ENCODE data around the gene ZSCAN9.
A peak's percentile ranks its signal among the peaks of the same experiment; 100 is the strongest.

ZSCAN9 gene

GRCh38 chr6:28211840-28212509 is 13.1 kb upstream of the ZSCAN9 start:
- DNase-seq (ENCODE audit: low read depth, low spot score): no peak
- in situ Hi-C loops (cut with HindIII; ENCODE audit: low sequenced_read_pairs): no loop called here
- no peak for TF ChIP-seq CTCF (IDR thresholded peaks at IDR 0.05; ENCODE audit: low read depth, low read length)
- H3K4me3 ChIP-seq (ENCODE audit: low read depth, low read length): peak overlapping the region; percentile 56

DNA sequence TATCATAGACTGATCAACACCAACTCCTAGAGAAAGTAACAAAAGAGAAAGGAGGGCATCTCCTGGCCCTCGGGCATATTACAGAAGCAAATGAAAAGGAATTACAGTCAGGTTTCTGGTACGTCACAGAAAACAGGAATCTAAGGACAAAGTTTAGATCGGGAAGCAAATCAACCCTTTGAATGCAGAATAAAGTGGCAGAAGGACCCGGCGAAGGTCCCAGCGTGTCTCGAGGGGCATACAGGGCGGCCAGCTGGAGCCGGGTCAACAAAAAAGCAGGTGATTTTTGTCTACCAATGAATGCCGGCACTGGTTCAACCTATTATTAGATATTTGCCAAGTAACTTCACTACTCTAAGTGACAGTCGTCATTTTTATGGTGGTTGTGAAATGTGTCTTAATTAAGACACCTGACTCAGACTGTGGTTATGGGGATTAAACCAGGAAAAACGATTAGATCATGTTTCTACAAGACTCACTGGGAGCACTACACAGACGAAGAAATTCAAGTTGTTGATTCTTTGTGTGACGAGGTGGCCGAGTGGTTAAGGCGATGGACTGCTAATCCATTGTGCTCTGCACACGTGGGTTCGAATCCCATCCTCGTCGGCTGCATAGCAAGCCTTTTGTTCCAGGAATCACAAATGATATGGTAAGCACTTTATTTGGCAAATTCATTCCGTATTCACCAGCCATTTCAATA is 12.4 kb upstream of the ZSCAN9 start:
- H3K4me3 ChIP-seq (ENCODE audit: low read depth, low read length): peak overlapping the region; percentile 56
- no peak for TF ChIP-seq CTCF (IDR thresholded peaks at IDR 0.05; ENCODE audit: low read depth, low read length)
- peak; percentile 86 for DNase-seq (ENCODE audit: low read depth, low spot score)
- in situ Hi-C loops (cut with HindIII; ENCODE audit: low sequenced_read_pairs): no loop called here

DNA sequence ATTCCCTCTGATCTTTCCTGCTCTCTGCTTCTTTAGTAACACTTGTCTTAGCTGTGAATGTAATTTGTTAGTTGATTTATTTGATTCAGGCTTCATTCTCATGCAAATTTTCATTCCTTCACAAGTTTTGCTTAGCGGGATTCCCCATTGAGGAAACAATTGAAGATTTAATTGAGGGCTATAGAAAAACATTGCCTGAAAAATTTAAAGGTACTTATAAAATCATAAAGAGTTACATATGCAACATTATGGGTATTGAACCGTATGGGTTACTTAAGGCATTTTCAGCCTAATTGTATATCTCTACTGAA is 11.9 kb upstream of the ZSCAN9 start:
- in situ Hi-C loops (cut with HindIII; ENCODE audit: low sequenced_read_pairs): no loop called here
- no peak for TF ChIP-seq CTCF (IDR thresholded peaks at IDR 0.05; ENCODE audit: low read depth, low read length)
- no peak for DNase-seq (ENCODE audit: low read depth, low spot score)
- no peak overlapping the region for H3K4me3 ChIP-seq (ENCODE audit: low read depth, low read length)

DNA sequence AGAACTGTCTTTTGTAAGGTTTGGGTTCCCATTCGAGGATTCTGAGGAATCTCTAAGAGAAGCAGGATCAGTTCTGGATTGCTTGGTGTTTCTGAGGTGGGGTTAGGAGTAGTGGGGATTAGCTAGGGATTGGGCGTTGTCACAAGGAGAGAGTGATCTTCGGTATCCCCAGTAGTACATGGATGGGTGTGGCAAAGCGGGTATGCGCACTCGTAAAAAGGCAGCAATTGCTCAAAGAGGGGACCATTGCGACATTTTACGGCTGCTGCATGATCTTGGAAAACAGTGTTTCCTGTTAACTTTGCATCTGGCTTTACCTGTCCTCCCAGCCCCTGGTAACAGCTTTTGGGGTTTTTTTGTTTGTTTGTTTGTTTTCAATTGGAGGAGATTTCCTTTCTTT is 9.7 kb upstream of the ZSCAN9 start:
- no peak for TF ChIP-seq CTCF (IDR thresholded peaks at IDR 0.05; ENCODE audit: low read depth, low read length)
- H3K4me3 ChIP-seq (ENCODE audit: low read depth, low read length): no peak overlapping the region
- in situ Hi-C loops (cut with HindIII; ENCODE audit: low sequenced_read_pairs): no loop called here
- DNase-seq (ENCODE audit: low read depth, low spot score): no peak

GRCh38 chr6:28217890-28218289 is 7.2 kb upstream of the ZSCAN9 start:
- in situ Hi-C loops (cut with HindIII; ENCODE audit: low sequenced_read_pairs): no loop called here
- H3K4me3 ChIP-seq (ENCODE audit: low read depth, low read length): no peak overlapping the region
- no peak for TF ChIP-seq CTCF (IDR thresholded peaks at IDR 0.05; ENCODE audit: low read depth, low read length)
- DNase-seq (ENCODE audit: low read depth, low spot score): no peak

- no peak for TF ChIP-seq CTCF (IDR thresholded peaks at IDR 0.05; ENCODE audit: low read depth, low read length)
- peak; percentile 58 for DNase-seq (ENCODE audit: low read depth, low spot score)
- in situ Hi-C loops (cut with HindIII; ENCODE audit: low sequenced_read_pairs): no loop called here
- H3K4me3 ChIP-seq (ENCODE audit: low read depth, low read length): peak overlapping the region; percentile 56
Observed at GRCh38 chr6:28218312-28219248, 6.5 kb upstream of the ZSCAN9 start.

Measured in astrocyte of the spinal cord (primary cell).